ENCODE measurements around the gene RIPPLY3. TPM values are rescaled to one million over a fixed set of nuclear protein-coding genes. Genes with fewer than 3 reads are reported as not detected.

Gene RIPPLY3
- total RNA-seq, 1 experiment from 2014 or later = not detected

- TF ChIP-seq ZFX (IDR thresholded peaks at IDR 0.05) (no peak), ELF1 (IDR thresholded peaks at IDR 0.05; ENCODE audit: borderline replicate concordance, low read depth) (no peak), EZH2phosphoT487 (IDR thresholded peaks at IDR 0.05; ENCODE audit: borderline replicate concordance) (no peak), SP1 (IDR thresholded peaks at IDR 0.05; ENCODE audit: low read depth) (no peak), POLR2A (IDR thresholded peaks at IDR 0.05; ENCODE audit: borderline replicate concordance, extremely low read depth, insufficient read depth, insufficient read length) (no peak), EGR1 (IDR thresholded peaks at IDR 0.05; ENCODE audit: low read depth) (no peak), MAX (IDR thresholded peaks at IDR 0.05) (no peak), SRF (IDR thresholded peaks at IDR 0.05; ENCODE audit: low read depth) (no peak)
- TF ChIP-seq, protein P1, sequence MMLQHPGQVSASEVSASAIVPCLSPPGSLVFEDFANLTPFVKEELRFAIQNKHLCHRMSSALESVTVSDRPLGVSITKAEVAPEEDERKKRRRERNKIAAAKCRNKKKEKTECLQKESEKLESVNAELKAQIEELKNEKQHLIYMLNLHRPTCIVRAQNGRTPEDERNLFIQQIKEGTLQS (IDR thresholded peaks at IDR 0.05) = no peak
- TF ChIP-seq, protein P2, sequence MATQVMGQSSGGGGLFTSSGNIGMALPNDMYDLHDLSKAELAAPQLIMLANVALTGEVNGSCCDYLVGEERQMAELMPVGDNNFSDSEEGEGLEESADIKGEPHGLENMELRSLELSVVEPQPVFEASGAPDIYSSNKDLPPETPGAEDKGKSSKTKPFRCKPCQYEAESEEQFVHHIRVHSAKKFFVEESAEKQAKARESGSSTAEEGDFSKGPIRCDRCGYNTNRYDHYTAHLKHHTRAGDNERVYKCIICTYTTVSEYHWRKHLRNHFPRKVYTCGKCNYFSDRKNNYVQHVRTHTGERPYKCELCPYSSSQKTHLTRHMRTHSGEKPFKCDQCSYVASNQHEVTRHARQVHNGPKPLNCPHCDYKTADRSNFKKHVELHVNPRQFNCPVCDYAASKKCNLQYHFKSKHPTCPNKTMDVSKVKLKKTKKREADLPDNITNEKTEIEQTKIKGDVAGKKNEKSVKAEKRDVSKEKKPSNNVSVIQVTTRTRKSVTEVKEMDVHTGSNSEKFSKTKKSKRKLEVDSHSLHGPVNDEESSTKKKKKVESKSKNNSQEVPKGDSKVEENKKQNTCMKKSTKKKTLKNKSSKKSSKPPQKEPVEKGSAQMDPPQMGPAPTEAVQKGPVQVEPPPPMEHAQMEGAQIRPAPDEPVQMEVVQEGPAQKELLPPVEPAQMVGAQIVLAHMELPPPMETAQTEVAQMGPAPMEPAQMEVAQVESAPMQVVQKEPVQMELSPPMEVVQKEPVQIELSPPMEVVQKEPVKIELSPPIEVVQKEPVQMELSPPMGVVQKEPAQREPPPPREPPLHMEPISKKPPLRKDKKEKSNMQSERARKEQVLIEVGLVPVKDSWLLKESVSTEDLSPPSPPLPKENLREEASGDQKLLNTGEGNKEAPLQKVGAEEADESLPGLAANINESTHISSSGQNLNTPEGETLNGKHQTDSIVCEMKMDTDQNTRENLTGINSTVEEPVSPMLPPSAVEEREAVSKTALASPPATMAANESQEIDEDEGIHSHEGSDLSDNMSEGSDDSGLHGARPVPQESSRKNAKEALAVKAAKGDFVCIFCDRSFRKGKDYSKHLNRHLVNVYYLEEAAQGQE (IDR thresholded peaks at IDR 0.05; ENCODE audit: low read depth) = no peak
Measured at GRCh38 chr21:37009740-37010341, 3.3 kb downstream of the RIPPLY3 start (continued).

DNA sequence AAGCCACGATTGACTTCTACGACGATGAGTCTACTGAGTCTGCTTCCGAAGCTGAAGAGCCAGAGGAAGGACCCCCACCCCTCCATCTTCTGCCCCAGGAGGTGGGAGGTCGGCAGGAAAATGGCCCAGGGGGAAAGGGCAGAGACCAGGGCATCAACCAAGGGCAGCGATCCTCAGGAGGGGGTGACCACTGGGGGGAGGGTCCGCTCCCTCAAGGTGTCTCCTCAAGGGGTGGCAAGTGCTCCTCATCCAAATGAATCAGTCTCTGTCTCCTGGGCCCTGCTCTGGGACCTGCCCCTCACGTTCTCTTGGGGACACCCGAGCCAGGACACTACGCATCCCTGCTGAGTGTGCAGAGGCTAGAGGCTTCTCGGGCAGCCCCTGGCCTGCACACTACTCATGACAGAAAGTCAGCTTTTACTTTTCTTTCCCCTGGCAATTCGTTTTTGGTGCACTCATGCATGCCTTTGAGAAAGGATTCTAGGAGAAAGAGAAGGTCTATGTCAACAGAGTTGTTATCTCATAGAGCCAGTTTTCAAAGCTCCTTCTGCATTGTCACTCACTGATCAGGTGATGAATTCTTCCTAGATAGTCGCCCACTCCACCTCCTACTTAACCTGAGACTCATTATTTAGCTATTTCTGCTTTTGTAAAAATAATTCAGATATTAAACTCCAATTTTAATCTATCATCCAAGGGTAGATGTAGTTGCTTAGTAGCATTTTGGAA, 11.6 kb downstream of the RIPPLY3 start:
- Histone ChIP-seq H3K9me2 (ENCODE audit: insufficient read depth) (no peaks in the 10 kb centered on the region), H3K9me3 (ENCODE audit: control insufficient read depth in 1 of 2, insufficient read depth in 1 of 2, low read depth in 1 of 2, low read length in 2 of 2) (no peaks in the 10 kb centered on the region), H3K4me1 (ENCODE audit: control insufficient read depth in 1 of 2, insufficient read depth in 2 of 2, low read length in 2 of 2) (no peaks in the 10 kb centered on the region), H2AFZ (ENCODE audit: low read depth, low read length, poor library complexity, severe bottlenecking) (no peak overlapping the region), H4K20me1 (ENCODE audit: insufficient read depth) (no peaks in the 10 kb centered on the region), H3K36me3 (ENCODE audit: control insufficient read depth in 1 of 2, insufficient read depth in 2 of 2, low read length in 2 of 2) (no peaks in the 10 kb centered on the region), H3K27me3 (ENCODE audit: insufficient read depth, low read length) (no peaks in the 10 kb centered on the region), H3K27ac (ENCODE audit: low read depth, low read length) (no peak overlapping the region), H3K4me3 (replicated peaks in 1 of 2; ENCODE audit: low read depth in 1 of 2, low read length in 2 of 2) (no peak overlapping the region), H3K4me2 (ENCODE audit: low read length) (no peak overlapping the region), H3K9ac (ENCODE audit: low read length) (no peak overlapping the region), H3K79me2 (ENCODE audit: insufficient read depth, low read length) (no peaks in the 10 kb centered on the region)
- CTCF ChIA-PET = interaction anchor here (1.0 kb wide), 1 partner anchor 8 kb away, joined by 8 read pairs; no protein-coding TSS in a partner anchor
- TF ChIP-seq FOSL1 (IDR thresholded peaks at IDR 0.05; ENCODE audit: low read depth) (no peak), EGR1 (IDR thresholded peaks at IDR 0.05; ENCODE audit: low read depth) (no peak), RAD21 (IDR thresholded peaks at IDR 0.05; ENCODE audit: low read depth) (no peak), YY1 (IDR thresholded peaks at IDR 0.05; ENCODE audit: extremely low read depth, insufficient replicate concordance, low read depth, low read length) (no peak), ZFX (IDR thresholded peaks at IDR 0.05) (no peak), CBX3 (IDR thresholded peaks at IDR 0.05; ENCODE audit: low read depth) (no peak), SRF (IDR thresholded peaks at IDR 0.05; ENCODE audit: low read depth) (no peak), POLR2AphosphoS5 (IDR thresholded peaks at IDR 0.05; ENCODE audit: low read depth, low read length) (no peak), MAX (IDR thresholded peaks at IDR 0.05) (no peak), EZH2phosphoT487 (IDR thresholded peaks at IDR 0.05; ENCODE audit: borderline replicate concordance) (no peak), EZH2 (IDR thresholded peaks at IDR 0.05) (no peak), ELF1 (IDR thresholded peaks at IDR 0.05; ENCODE audit: borderline replicate concordance, low read depth) (no peak), SP1 (IDR thresholded peaks at IDR 0.05; ENCODE audit: low read depth) (no peak), ZNF274 (IDR thresholded peaks at IDR 0.05; ENCODE audit: low read depth, low read length) (no peak), POLR2A (IDR thresholded peaks at IDR 0.05; ENCODE audit: borderline replicate concordance, extremely low read depth, insufficient read depth, insufficient read length) (no peak), JUND (IDR thresholded peaks at IDR 0.05) (no peak)
- TF ChIP-seq, protein P1 (IDR thresholded peaks at IDR 0.05) = no peak
- ATAC-seq (no peak), DNase-seq (ENCODE audit: low read depth, low spot score) (no peak)
- RAD21 ChIA-PET (ENCODE audit: low non-redundant PET in 1 of 2, low total read pairs in 2 of 2, uncharacterized antibody in 2 of 2, unreplicated experiment in 2 of 2) = no interaction called here
- POLR2A ChIA-PET = interaction anchor here (0.7 kb wide), 1 partner anchor 8 kb away, joined by 3 read pairs; no protein-coding TSS in a partner anchor
- no TSS peak for BruUV-seq (replicated peaks)
- intact Hi-C loops (cut with micrococcal nuclease) = no loop called here

All from HCT116 (cell line).